Adipocyte (in vitro differentiated cells): ENCODE measurements around the gene PGM3.

Experiments
- DNase-seq: peaks from one replicate; pipeline ENCODE4 v3.0.0-alpha.2; 2015; ENCODE audit warnings: low read depth
- H3K27me3 ChIP-seq: replicated peaks from 2 replicates; pipeline ENCODE4 v1.7.0; 2013; ENCODE audit warnings: mild to moderate bottlenecking, low read length, moderate library complexity; ENCODE audit not compliant: control insufficient read depth, insufficient read depth
- H3K36me3 ChIP-seq: 2 replicates; pipeline ENCODE4 v1.7.0; 2013; ENCODE audit warnings: low read length, mild to moderate bottlenecking, moderate library complexity; ENCODE audit not compliant: control insufficient read depth, insufficient read depth, severe bottlenecking
- H3K4me1 ChIP-seq: 2 replicates; pipeline ENCODE4 v1.7.0; 2013; ENCODE audit warnings: mild to moderate bottlenecking, low read length, moderate library complexity; ENCODE audit not compliant: control insufficient read depth, insufficient read depth
- H3K4me3 ChIP-seq: 2 replicates; pipeline ENCODE4 v1.7.0; 2013; ENCODE audit warnings: mild to moderate bottlenecking, low read length, moderate library complexity
- H3K9ac ChIP-seq: 2 replicates; pipeline ENCODE4 v1.7.0; 2013; ENCODE audit warnings: mild to moderate bottlenecking, low read length, moderate library complexity
- H3K9me3 ChIP-seq: 2 replicates; pipeline ENCODE4 v1.7.0; 2013; ENCODE audit warnings: mild to moderate bottlenecking, low read length, moderate library complexity; ENCODE audit not compliant: control insufficient read depth

PGM3 gene

GRCh38 chr6:83192871-83193746 is at the start of gene PGM3, which contains the start of gene RWDD2A:
TSS of gene PGM3 (minus strand) at chr6:83193265. CDS start at chr6:83191012, 2,253 bp downstream.
TSS of gene RWDD2A (plus strand) at chr6:83193357. CDS start at chr6:83194452, 1,095 bp downstream.
- Histone ChIP-seq H3K27me3 (no peaks in the 10 kb centered on the region), H3K9ac (peak within 1 kb of the TSS; percentile 91), H3K36me3 (peaks cover 36% of the 10 kb centered on the region), H3K4me3 (peak within 1 kb of the TSS; percentile 92), H3K4me1 (peaks cover 42% of the 10 kb centered on the region), H3K9me3 (no peaks in the 10 kb centered on the region)
- peak; percentile 97 for DNase-seq

GRCh38 chr6:83231146-83231545 is 38.1 kb upstream of the PGM3 start:
- no peak overlapping the region for H3K9ac ChIP-seq
- peaks cover 60% of the 10 kb centered on the region for H3K36me3 ChIP-seq
- no peak overlapping the region for H3K4me3 ChIP-seq
- H3K27me3 ChIP-seq, result no peaks in the 10 kb centered on the region
- H3K9me3 ChIP-seq, result no peaks in the 10 kb centered on the region
- DNase-seq, result peak; percentile 90
- H3K4me1 ChIP-seq, result peaks cover 16% of the 10 kb centered on the region

GRCh38 chr6:83226517-83226916 is 33.5 kb upstream of the PGM3 start:
- H3K36me3 ChIP-seq, result peaks cover 81% of the 10 kb centered on the region
- no peaks in the 10 kb centered on the region for H3K9me3 ChIP-seq
- no peak overlapping the region for H3K9ac ChIP-seq
- peak; percentile 66 for DNase-seq
- no peaks in the 10 kb centered on the region for H3K27me3 ChIP-seq
- H3K4me3 ChIP-seq, result no peak overlapping the region
- peaks cover 13% of the 10 kb centered on the region for H3K4me1 ChIP-seq

- no peaks in the 10 kb centered on the region for H3K27me3 ChIP-seq
- peak; percentile 79 for DNase-seq
- H3K9ac ChIP-seq, result no peak overlapping the region
- no peaks in the 10 kb centered on the region for H3K9me3 ChIP-seq
- H3K36me3 ChIP-seq, result peaks cover 85% of the 10 kb centered on the region
- H3K4me3 ChIP-seq, result no peak overlapping the region
- H3K4me1 ChIP-seq, result peaks cover 5% of the 10 kb centered on the region
Measured at GRCh38 chr6:83221889-83222479, 28.9 kb upstream of the PGM3 start.

GRCh38 chr6:83221276-83221675 is 28.2 kb upstream of the PGM3 start:
- no peak for DNase-seq
- Histone ChIP-seq H3K9ac (no peak overlapping the region), H3K9me3 (no peaks in the 10 kb centered on the region), H3K27me3 (no peaks in the 10 kb centered on the region), H3K36me3 (peaks cover 84% of the 10 kb centered on the region), H3K4me1 (peaks cover under 1% of the 10 kb centered on the region), H3K4me3 (no peak overlapping the region)

GRCh38 chr6:83220121-83220520 is 27.1 kb upstream of the PGM3 start:
- H3K4me1 ChIP-seq, result peaks cover 11% of the 10 kb centered on the region

GRCh38 chr6:83218646-83219045 is 25.6 kb upstream of the PGM3 start:
- Histone ChIP-seq H3K27me3 (no peaks in the 10 kb centered on the region), H3K9me3 (no peaks in the 10 kb centered on the region), H3K36me3 (peaks cover 85% of the 10 kb centered on the region), H3K9ac (no peak overlapping the region), H3K4me1 (peaks cover 15% of the 10 kb centered on the region), H3K4me3 (no peak overlapping the region)
- no peak for DNase-seq

More at GRCh38 chr6:83220121-83220520, 27.1 kb upstream of the PGM3 start:
- no peak overlapping the region for H3K4me3 ChIP-seq
- H3K9me3 ChIP-seq, result no peaks in the 10 kb centered on the region
- H3K36me3 ChIP-seq, result peaks cover 87% of the 10 kb centered on the region
- no peaks in the 10 kb centered on the region for H3K27me3 ChIP-seq
- H3K9ac ChIP-seq, result no peak overlapping the region
- DNase-seq, result no peak

- no peak overlapping the region for H3K4me3 ChIP-seq
- DNase-seq, result peak; percentile 47
- no peaks in the 10 kb centered on the region for H3K9me3 ChIP-seq
- H3K4me1 ChIP-seq, result peaks cover 15% of the 10 kb centered on the region
- no peaks in the 10 kb centered on the region for H3K27me3 ChIP-seq
- peaks cover 78% of the 10 kb centered on the region for H3K36me3 ChIP-seq
- H3K9ac ChIP-seq, result no peak overlapping the region
Measured at GRCh38 chr6:83216806-83217205, 23.7 kb upstream of the PGM3 start.

GRCh38 chr6:83215131-83216047 is 22.3 kb upstream of the PGM3 start:
- no peaks in the 10 kb centered on the region for H3K27me3 ChIP-seq
- no peaks in the 10 kb centered on the region for H3K9me3 ChIP-seq
- no peak overlapping the region for H3K4me3 ChIP-seq
- no peak overlapping the region for H3K9ac ChIP-seq
- H3K36me3 ChIP-seq, result peaks cover 82% of the 10 kb centered on the region
- H3K4me1 ChIP-seq, result peaks cover 15% of the 10 kb centered on the region
- peak; percentile 93 for DNase-seq

GRCh38 chr6:83202031-83202430 is 9.0 kb upstream of the PGM3 start:
- no peaks in the 10 kb centered on the region for H3K27me3 ChIP-seq
- peaks cover 56% of the 10 kb centered on the region for H3K36me3 ChIP-seq
- no peaks in the 10 kb centered on the region for H3K4me1 ChIP-seq
- H3K4me3 ChIP-seq, result no peak overlapping the region
- H3K9me3 ChIP-seq, result no peaks in the 10 kb centered on the region
- no peak for DNase-seq
- no peak overlapping the region for H3K9ac ChIP-seq

GRCh38 chr6:83199863-83200225 is 6.8 kb upstream of the PGM3 start:
- peak; percentile 68 for DNase-seq
- no peaks in the 10 kb centered on the region for H3K27me3 ChIP-seq

More at GRCh38 chr6:83199863-83200225, 6.8 kb upstream of the PGM3 start:
- H3K9ac ChIP-seq, result no peak overlapping the region
- H3K9me3 ChIP-seq, result no peaks in the 10 kb centered on the region
- H3K4me1 ChIP-seq, result peaks cover 15% of the 10 kb centered on the region
- H3K4me3 ChIP-seq, result no peak overlapping the region
- H3K36me3 ChIP-seq, result peaks cover 45% of the 10 kb centered on the region
